H9 (cell line): ENCODE results near the gene ICE2. TPM values are rescaled to one million over a fixed set of nuclear protein-coding genes. Genes with fewer than 3 reads are reported as not detected.

Experiments used
- DNase-seq: peaks from one replicate; pipeline ENCODE4 v3.0.0-alpha.2; 2017
- H2AFZ ChIP-seq: one replicate; pipeline ENCODE4 v1.6.1; 2013; ENCODE audit warnings: mild to moderate bottlenecking, low read length, control low read depth, moderate library complexity
- H2AK5ac ChIP-seq: 2 replicates; pipeline ENCODE4 v1.6.1; 2013; ENCODE audit warnings: low read length, control low read depth, mixed read lengths; ENCODE audit not compliant: insufficient read length
- H2BK120ac ChIP-seq: one replicate; pipeline ENCODE4 v1.6.1; 2013; ENCODE audit warnings: low read depth, mild to moderate bottlenecking, low read length, control low read depth, inconsistent platforms; ENCODE audit not compliant: poor library complexity, severe bottlenecking
- H2BK12ac ChIP-seq: 2 replicates; pipeline ENCODE4 v1.6.1; 2013; ENCODE audit warnings: low read length, control low read depth, mixed read lengths, low read depth; ENCODE audit not compliant: insufficient read length
- H2BK15ac ChIP-seq: 2 replicates; pipeline ENCODE4 v1.6.1; 2013; ENCODE audit warnings: low read depth, low read length, control low read depth
- H2BK20ac ChIP-seq: one replicate; pipeline ENCODE4 v1.6.1; 2013; ENCODE audit warnings: low read depth, mild to moderate bottlenecking, low read length, control low read depth, inconsistent platforms; ENCODE audit not compliant: poor library complexity, severe bottlenecking
- H2BK5ac ChIP-seq: 2 replicates; pipeline ENCODE4 v1.6.1; 2013; ENCODE audit warnings: low read length, control low read depth, mixed read lengths; ENCODE audit not compliant: insufficient read length
- H3K14ac ChIP-seq: 2 replicates; pipeline ENCODE4 v1.6.1; 2013; ENCODE audit warnings: low read length, control low read depth; ENCODE audit not compliant: insufficient read depth
- H3K18ac ChIP-seq: 2 replicates; pipeline ENCODE4 v1.6.1; 2013; ENCODE audit warnings: low read depth, mild to moderate bottlenecking, mixed read lengths, low read length, control low read depth; ENCODE audit not compliant: insufficient read length
- H3K23ac ChIP-seq: 2 replicates; pipeline ENCODE4 v1.6.1; 2013; ENCODE audit warnings: low read length, control low read depth, mixed read lengths, low read depth; ENCODE audit not compliant: insufficient read length
- H3K23me2 ChIP-seq: 2 replicates; pipeline ENCODE4 v1.6.1; 2013; ENCODE audit warnings: low read depth, mild to moderate bottlenecking, mixed read lengths, low read length, control low read depth; ENCODE audit not compliant: insufficient read length, poor library complexity, severe bottlenecking
- H3K27ac ChIP-seq: 2 replicates; pipeline ENCODE4 v1.5.1; 2013; ENCODE audit warnings: low read length, control low read depth, mixed read lengths, low read depth; ENCODE audit not compliant: insufficient read length
- H3K27me3 ChIP-seq: 2 replicates; pipeline ENCODE4 v1.6.1; 2013; ENCODE audit warnings: low read length, control low read depth, inconsistent platforms; ENCODE audit not compliant: insufficient read depth
- H3K4ac ChIP-seq: 2 replicates; pipeline ENCODE4 v1.6.1; 2013; ENCODE audit warnings: low read depth, mild to moderate bottlenecking, control low read depth, inconsistent platforms, low read length, moderate library complexity
- H3K4me1 ChIP-seq: 2 replicates; pipeline ENCODE4 v1.6.1; 2013; ENCODE audit warnings: low read length, control low read depth, inconsistent platforms; ENCODE audit not compliant: insufficient read depth
- H3K4me2 ChIP-seq: 2 replicates; pipeline ENCODE4 v1.6.1; 2013; ENCODE audit warnings: low read length, control low read depth, mixed read lengths; ENCODE audit not compliant: insufficient read length, insufficient read depth
- H3K56ac ChIP-seq: 2 replicates; pipeline ENCODE4 v1.6.1; 2013; ENCODE audit warnings: low read depth, mild to moderate bottlenecking, mixed read lengths, low read length, control low read depth; ENCODE audit not compliant: insufficient read length
- H3K79me1 ChIP-seq: 2 replicates; pipeline ENCODE4 v1.6.1; 2013; ENCODE audit warnings: low read depth, mild to moderate bottlenecking, moderate library complexity, low read length, control low read depth, inconsistent platforms; ENCODE audit not compliant: insufficient read depth, poor library complexity, severe bottlenecking
- H3K79me2 ChIP-seq: 2 replicates; pipeline ENCODE4 v1.6.1; 2013; ENCODE audit warnings: low read length, control low read depth, inconsistent platforms; ENCODE audit not compliant: insufficient read depth
- H3K9ac ChIP-seq: 2 replicates; pipeline ENCODE4 v1.6.1; 2013; ENCODE audit warnings: low read length, control low read depth, mixed read lengths; ENCODE audit not compliant: insufficient read length; ENCODE audit errors: extremely low read depth
- H3K9me3 ChIP-seq: one replicate; pipeline ENCODE4 v1.6.1; 2013; ENCODE audit warnings: low read depth, low read length, inconsistent platforms; ENCODE audit not compliant: control insufficient read depth
- H3T11ph ChIP-seq: one replicate; pipeline ENCODE4 v1.6.1; 2013; ENCODE audit warnings: mild to moderate bottlenecking, low read length, control low read depth, inconsistent platforms
- H4K20me1 ChIP-seq: one replicate; pipeline ENCODE4 v1.6.1; 2013; ENCODE audit not compliant: control insufficient read depth, insufficient read length, insufficient read depth
- H4K5ac ChIP-seq: 2 replicates; pipeline ENCODE4 v1.6.1; 2013; ENCODE audit warnings: low read depth, mild to moderate bottlenecking, mixed read lengths, low read length, control low read depth; ENCODE audit not compliant: insufficient read length
- H4K8ac ChIP-seq: replicated peaks from 2 replicates; pipeline ENCODE4 v1.6.1; 2013; ENCODE audit warnings: low read length, control low read depth, mixed read lengths, low read depth; ENCODE audit not compliant: insufficient read length
- H4K91ac ChIP-seq: 2 replicates; pipeline ENCODE4 v1.6.1; 2013; ENCODE audit warnings: low read depth, mild to moderate bottlenecking, moderate library complexity, mixed read lengths, low read length, control low read depth; ENCODE audit not compliant: insufficient read length
- H3K27ac Mint-ChIP-seq, 3 experiments: 2 replicates in 2 of 3; 3 replicates in 1 of 3; pipeline ENCODE4 v1.8.0; 2020 to 2021; ENCODE audit warnings: mixed read lengths in 3 of 3, mild to moderate bottlenecking in 1 of 3, moderate library complexity in 1 of 3
- H3K27me3 Mint-ChIP-seq: 2 replicates; pipeline ENCODE4 v1.8.0; 2021; ENCODE audit warnings: low read depth, mild to moderate bottlenecking, moderate library complexity, mixed read lengths
- H3K36me3 Mint-ChIP-seq, 3 experiments: 2 replicates in 2 of 3; 3 replicates in 1 of 3; pipeline ENCODE4 v1.8.0; 2020 to 2021; ENCODE audit warnings: low read depth in 3 of 3, mixed read lengths in 3 of 3; ENCODE audit not compliant: insufficient read depth in 1 of 3
- H3K4me1 Mint-ChIP-seq, 2 experiments: 2 replicates each; pipeline ENCODE4 v1.8.0; 2020; ENCODE audit warnings: mixed read lengths in 2 of 2
- H3K4me3 Mint-ChIP-seq, 2 experiments: 2 replicates in 1 of 2; 3 replicates in 1 of 2; pipeline ENCODE4 v1.8.0; 2020 to 2021; ENCODE audit warnings: mild to moderate bottlenecking in 2 of 2, mixed read lengths in 2 of 2, moderate library complexity in 1 of 2
- H3K9me3 Mint-ChIP-seq, 2 experiments: 2 replicates in 1 of 2; 3 replicates in 1 of 2; pipeline ENCODE4 v1.8.0; 2020; ENCODE audit warnings: mild to moderate bottlenecking in 2 of 2, mixed read lengths in 2 of 2, moderate library complexity in 1 of 2
- WGBS: extraction: QIAGEN DNeasy Blood & Tissue Kit; methylation state at CpG from one replicate; pipeline ENCODE4 v1.1.7; 2013; ENCODE audit warnings: missing lambda C conversion rate, low lambda C conversion rate, mixed read lengths; ENCODE audit not compliant: insufficient read length; ENCODE audit errors: extremely low coverage; 5-methylcytosine and 5-hydroxymethylcytosine counted together
- total RNA-seq: library from RNA; stranded (reverse); gene quantifications from 2 replicates; pipeline ENCODE4 v1.2.1, GENCODE V29; 2021
- TF ChIP-seq, protein P1 (sequence below): fragments of 200-600 bp; sonication (generic); conservative IDR thresholded peaks from 3 replicates; pipeline ENCODE4 v1.8.0; 2021; ENCODE audit warnings: antibody characterized with exemption, mild to moderate bottlenecking

ICE2 gene
- total RNA-seq, 1 experiment from 2014 or later: 76.3 TPM

- Histone ChIP-seq H2BK12ac (no peak overlapping the region), H4K8ac (no peak overlapping the region), H3K27ac (no peak overlapping the region), H2AFZ (no peak overlapping the region), H3K79me1 (peaks cover 3% of the 10 kb centered on the region), H3K14ac (no peak overlapping the region), H3K4me1 (no peaks in the 10 kb centered on the region; the same call in 1 of the 2 replicates), H2BK120ac (no peak overlapping the region), H3K18ac (no peak overlapping the region), H2AK5ac (no peak overlapping the region), H2BK15ac (no peak overlapping the region), H2BK5ac (no peak overlapping the region), H4K91ac (no peak overlapping the region), H3K23me2 (peaks cover 11% of the 10 kb centered on the region), H3K9ac (no peak overlapping the region), H3K27me3 (no peaks in the 10 kb centered on the region), H4K5ac (no peak overlapping the region), H4K20me1 (no peaks in the 10 kb centered on the region), H3K4ac (no peak overlapping the region), H3T11ph (no peak overlapping the region), H3K23ac (no peak overlapping the region), H3K9me3 (no peaks in the 10 kb centered on the region), H3K79me2 (peaks cover 4% of the 10 kb centered on the region; the same call in 1 of the 2 replicates), H3K56ac (no peak overlapping the region), H3K4me2 (peak overlapping the region; percentile 89), H2BK20ac (no peak overlapping the region)
- H3K36me3 Mint-ChIP-seq: peaks cover 0 to 4% (median 3%) of the 10 kb centered on the region in 3 experiments; a peak in 2 of 7 replicates
- DNase-seq: no peak
- TF ChIP-seq, protein P1, sequence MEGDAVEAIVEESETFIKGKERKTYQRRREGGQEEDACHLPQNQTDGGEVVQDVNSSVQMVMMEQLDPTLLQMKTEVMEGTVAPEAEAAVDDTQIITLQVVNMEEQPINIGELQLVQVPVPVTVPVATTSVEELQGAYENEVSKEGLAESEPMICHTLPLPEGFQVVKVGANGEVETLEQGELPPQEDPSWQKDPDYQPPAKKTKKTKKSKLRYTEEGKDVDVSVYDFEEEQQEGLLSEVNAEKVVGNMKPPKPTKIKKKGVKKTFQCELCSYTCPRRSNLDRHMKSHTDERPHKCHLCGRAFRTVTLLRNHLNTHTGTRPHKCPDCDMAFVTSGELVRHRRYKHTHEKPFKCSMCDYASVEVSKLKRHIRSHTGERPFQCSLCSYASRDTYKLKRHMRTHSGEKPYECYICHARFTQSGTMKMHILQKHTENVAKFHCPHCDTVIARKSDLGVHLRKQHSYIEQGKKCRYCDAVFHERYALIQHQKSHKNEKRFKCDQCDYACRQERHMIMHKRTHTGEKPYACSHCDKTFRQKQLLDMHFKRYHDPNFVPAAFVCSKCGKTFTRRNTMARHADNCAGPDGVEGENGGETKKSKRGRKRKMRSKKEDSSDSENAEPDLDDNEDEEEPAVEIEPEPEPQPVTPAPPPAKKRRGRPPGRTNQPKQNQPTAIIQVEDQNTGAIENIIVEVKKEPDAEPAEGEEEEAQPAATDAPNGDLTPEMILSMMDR: no peak
- peak overlapping the region; percentile 97 to 98 for H3K4me3 Mint-ChIP-seq
- H3K9me3 Mint-ChIP-seq: no peaks in the 10 kb centered on the region
- H3K4me1 Mint-ChIP-seq: peaks cover 26 to 28% of the 10 kb centered on the region in 2 experiments
- no peak overlapping the region for H3K27ac Mint-ChIP-seq
- WGBS: no CpG with 5 or more reads among the region's 1 CpG
- H3K27me3 Mint-ChIP-seq: no peaks in the 10 kb centered on the region
Measured at GRCh38 chr15:60480149-60480548, 1.2 kb upstream of the ICE2 start.
